RWPE1 (cell line): ENCODE data around the gene GLB1L3.

Experiments used
- CTCF ChIA-PET: fragments of 350-600 bp; sonication (Branson Sonifier 250); formaldehyde crosslinking; extraction: SDS; loops from one replicate; lab custom pipeline; 2021; lab: Yijun Ruan, JAX
- POLR2A ChIA-PET: fragments of 400-600 bp; formaldehyde crosslinking; extraction: SDS; loops from one replicate; lab custom pipeline; 2020; ENCODE audit warnings: antibody characterized with exemption; ENCODE audit not compliant: low non-redundant PET; lab: Yijun Ruan, JAX
- DNase-seq: peaks from one replicate; pipeline ENCODE4 v3.0.0; 2012; ENCODE audit warnings: low spot score
- H3K27ac ChIP-seq: fragments of 450-650 bp; 2 replicates; pipeline ENCODE4 v1.5.1; 2017
- TF ChIP-seq, protein P1 (sequence below): fragments of 450-650 bp; conservative IDR thresholded peaks from 2 replicates; pipeline ENCODE4 v1.5.1; 2017; ENCODE audit warnings: low read depth, mild to moderate bottlenecking

GLB1L3 gene

GRCh38 chr11:134270250-134270714, 5.9 kb upstream of the GLB1L3 start:
- no peak overlapping the region for H3K27ac ChIP-seq
- ChIA-PET CTCF (interaction anchor here (0.6 to 1.9 kb wide), 3 partner anchors 9 to 424 kb away, joined by 5 to 8 read pairs (median 5); no protein-coding TSS in a partner anchor), POLR2A (no interaction called here)
- no peak for DNase-seq
- TF ChIP-seq, protein P1, sequence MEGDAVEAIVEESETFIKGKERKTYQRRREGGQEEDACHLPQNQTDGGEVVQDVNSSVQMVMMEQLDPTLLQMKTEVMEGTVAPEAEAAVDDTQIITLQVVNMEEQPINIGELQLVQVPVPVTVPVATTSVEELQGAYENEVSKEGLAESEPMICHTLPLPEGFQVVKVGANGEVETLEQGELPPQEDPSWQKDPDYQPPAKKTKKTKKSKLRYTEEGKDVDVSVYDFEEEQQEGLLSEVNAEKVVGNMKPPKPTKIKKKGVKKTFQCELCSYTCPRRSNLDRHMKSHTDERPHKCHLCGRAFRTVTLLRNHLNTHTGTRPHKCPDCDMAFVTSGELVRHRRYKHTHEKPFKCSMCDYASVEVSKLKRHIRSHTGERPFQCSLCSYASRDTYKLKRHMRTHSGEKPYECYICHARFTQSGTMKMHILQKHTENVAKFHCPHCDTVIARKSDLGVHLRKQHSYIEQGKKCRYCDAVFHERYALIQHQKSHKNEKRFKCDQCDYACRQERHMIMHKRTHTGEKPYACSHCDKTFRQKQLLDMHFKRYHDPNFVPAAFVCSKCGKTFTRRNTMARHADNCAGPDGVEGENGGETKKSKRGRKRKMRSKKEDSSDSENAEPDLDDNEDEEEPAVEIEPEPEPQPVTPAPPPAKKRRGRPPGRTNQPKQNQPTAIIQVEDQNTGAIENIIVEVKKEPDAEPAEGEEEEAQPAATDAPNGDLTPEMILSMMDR = no peak

- no peak overlapping the region for H3K27ac ChIP-seq
- POLR2A ChIA-PET = no interaction called here
- no peak for DNase-seq
- CTCF ChIA-PET = interaction anchor here (1.9 kb wide), 1 partner anchor 10 kb away, joined by 8 read pairs; no protein-coding TSS in a partner anchor
- TF ChIP-seq, protein P1 = no peak
Measured at GRCh38 chr11:134271978-134272377, 4.2 kb upstream of the GLB1L3 start.

- POLR2A ChIA-PET = no interaction called here
- no peak for DNase-seq
- CTCF ChIA-PET = no interaction called here
- H3K27ac ChIP-seq = no peak overlapping the region
- TF ChIP-seq, protein P1 = no peak
Measured at GRCh38 chr11:134272381-134273316, 3.5 kb upstream of the GLB1L3 start.

DNA sequence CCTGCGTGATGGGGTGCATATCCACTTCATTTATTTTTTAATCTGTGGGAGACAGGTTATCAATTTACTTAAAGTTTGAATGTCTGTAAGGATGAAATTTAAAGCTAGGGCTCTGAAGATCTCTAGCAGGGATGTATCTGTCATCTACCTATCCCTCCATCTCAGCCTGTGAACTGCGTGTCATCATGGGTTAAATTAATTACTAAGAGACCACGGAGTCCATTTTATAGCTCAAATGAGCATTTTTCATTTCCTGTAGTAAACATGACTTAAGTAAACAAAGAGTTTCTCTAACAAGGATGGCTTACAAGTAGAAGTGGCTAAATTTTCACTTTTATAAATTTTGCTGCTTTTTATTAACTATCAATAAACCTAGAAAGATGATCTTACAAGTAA, 2.9 kb upstream of the GLB1L3 start:
- POLR2A ChIA-PET = no interaction called here
- CTCF ChIA-PET = interaction anchor here (0.6 kb wide), 1 partner anchor 18 kb away, joined by 8 read pairs; no protein-coding TSS in a partner anchor
- DNase-seq = no peak
- H3K27ac ChIP-seq = no peak overlapping the region
- TF ChIP-seq, protein P1 = no peak

DNA sequence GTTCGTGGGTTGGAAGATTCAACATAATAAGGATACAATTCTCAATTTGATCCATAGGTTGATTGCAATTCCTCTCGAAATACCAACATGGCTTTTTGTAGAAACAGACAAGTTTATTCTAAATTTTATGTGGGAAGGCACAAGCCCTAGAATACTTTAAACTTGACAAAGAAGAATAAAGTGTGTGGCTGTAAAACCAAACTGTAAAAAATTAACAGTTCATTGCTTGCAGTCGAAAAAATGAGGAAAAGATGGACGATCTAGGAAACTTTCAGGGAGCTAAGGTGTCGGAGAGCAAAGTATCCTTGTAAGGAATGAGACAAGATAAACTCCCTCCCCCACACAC, 1.0 kb upstream of the GLB1L3 start:
- no peak for DNase-seq
- no peak overlapping the region for H3K27ac ChIP-seq
- ChIA-PET CTCF (interaction anchor here (0.6 to 0.8 kb wide), 2 partner anchors 57 to 103 kb away, joined by 3 to 4 read pairs; partner anchors contain the start of gene GLB1L2), POLR2A (no interaction called here)
- TF ChIP-seq, protein P1 = no peak

- ChIA-PET POLR2A (no interaction called here), CTCF (interaction anchor here (0.5 to 1.0 kb wide), 8 partner anchors 10 to 1055 kb away, joined by 3 to 4 read pairs (median 3); no protein-coding TSS in a partner anchor)
- DNase-seq = peak; percentile 25
- TF ChIP-seq, protein P1 = no peak; the same call in 1 of the 2 replicates
- H3K27ac ChIP-seq = no peak overlapping the region
Measured at GRCh38 chr11:134276396-134277182, 410 bp downstream of the GLB1L3 start.
